Astrocyte (in vitro differentiated cells and primary cell): ENCODE measurements around the gene CBARP.

ENCODE experiments used
- EZH2 ChIP-seq: IDR thresholded peaks from 2 replicates; pipeline ENCODE4 v1.6.1; 2012; ENCODE audit warnings: mild to moderate bottlenecking, low read length, inconsistent platforms; ENCODE audit not compliant: insufficient read depth
- TF ChIP-seq, protein P1 (sequence below): IDR thresholded peaks from 2 replicates; pipeline ENCODE4 v1.5.1; 2011; ENCODE audit warnings: low read depth, mild to moderate bottlenecking, inconsistent platforms, low read length, moderate library complexity; ENCODE audit not compliant: insufficient read depth

DNA sequence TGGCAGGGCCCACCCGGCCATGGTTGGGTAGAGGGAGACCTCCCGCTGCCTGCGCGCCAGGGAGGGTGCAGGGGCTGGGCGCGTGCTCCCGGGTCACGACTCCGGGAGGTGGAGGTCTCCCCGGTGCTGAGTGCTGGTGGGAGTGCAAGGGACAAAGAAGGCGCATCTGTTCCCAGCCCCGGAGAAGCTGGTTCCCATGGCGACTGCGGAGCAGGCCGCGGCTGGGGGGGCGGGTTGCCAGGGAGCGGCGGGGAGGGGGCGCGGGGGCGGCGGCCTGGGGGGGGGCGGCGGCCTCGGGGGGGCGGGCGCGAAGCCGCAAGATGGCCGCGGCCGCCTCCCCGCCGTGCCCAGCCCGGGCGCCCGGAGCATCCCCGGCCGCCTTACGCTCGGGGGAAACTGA, 1.2 kb downstream of the CBARP start:
- TF ChIP-seq, protein P1, sequence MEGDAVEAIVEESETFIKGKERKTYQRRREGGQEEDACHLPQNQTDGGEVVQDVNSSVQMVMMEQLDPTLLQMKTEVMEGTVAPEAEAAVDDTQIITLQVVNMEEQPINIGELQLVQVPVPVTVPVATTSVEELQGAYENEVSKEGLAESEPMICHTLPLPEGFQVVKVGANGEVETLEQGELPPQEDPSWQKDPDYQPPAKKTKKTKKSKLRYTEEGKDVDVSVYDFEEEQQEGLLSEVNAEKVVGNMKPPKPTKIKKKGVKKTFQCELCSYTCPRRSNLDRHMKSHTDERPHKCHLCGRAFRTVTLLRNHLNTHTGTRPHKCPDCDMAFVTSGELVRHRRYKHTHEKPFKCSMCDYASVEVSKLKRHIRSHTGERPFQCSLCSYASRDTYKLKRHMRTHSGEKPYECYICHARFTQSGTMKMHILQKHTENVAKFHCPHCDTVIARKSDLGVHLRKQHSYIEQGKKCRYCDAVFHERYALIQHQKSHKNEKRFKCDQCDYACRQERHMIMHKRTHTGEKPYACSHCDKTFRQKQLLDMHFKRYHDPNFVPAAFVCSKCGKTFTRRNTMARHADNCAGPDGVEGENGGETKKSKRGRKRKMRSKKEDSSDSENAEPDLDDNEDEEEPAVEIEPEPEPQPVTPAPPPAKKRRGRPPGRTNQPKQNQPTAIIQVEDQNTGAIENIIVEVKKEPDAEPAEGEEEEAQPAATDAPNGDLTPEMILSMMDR: no peak
- no peak for TF ChIP-seq EZH2
